ENCODE results near the gene PEMT. TPM values are rescaled to one million over a fixed set of nuclear protein-coding genes. Genes with fewer than 3 reads are reported as not detected.

The PEMT gene
- total and polyA plus RNA-seq, 2 of the 4 experiments (the other 2 are of a cell fraction) = 23.3 to 49.5 TPM

GRCh38 chr17:17507465-17508011 is 84.0 kb downstream of the PEMT start:
- Histone ChIP-seq H3K36me3 (ENCODE audit: control insufficient read depth, insufficient read depth, low read length) (no peaks in the 10 kb centered on the region), H3K23ac (ENCODE audit: low read depth, low read length) (no peak overlapping the region), H4K20me1 (ENCODE audit: insufficient read depth, low read length) (peaks cover 12% of the 10 kb centered on the region), H3K9me1 (ENCODE audit: insufficient read depth, low read length) (no peaks in the 10 kb centered on the region; the same call in 1 of the 2 replicates), H3K27ac (ENCODE audit: insufficient read depth, low read length) (no peak overlapping the region), H4K8ac (ENCODE audit: low read depth in 2 of 2, low read length in 2 of 2) (no peak overlapping the region), H3K79me1 (ENCODE audit: low read depth in 1 of 2, low read length in 2 of 2) (no peaks in the 10 kb centered on the region), H2BK15ac (ENCODE audit: low read depth, low read length) (no peak overlapping the region), H2BK20ac (ENCODE audit: low read depth, low read length) (no peak overlapping the region), H3K4me3 (ENCODE audit: insufficient read depth, low read depth, low read length) (no peak overlapping the region), H2AK5ac (ENCODE audit: low read depth, low read length) (no peak overlapping the region), H3K27me3 (ENCODE audit: control insufficient read depth, insufficient read depth, low read length) (0 out of 2 replicates have a peak, but pooled peaks cover 1% of the 10 kb centered on the region), H3K14ac (replicated peaks; ENCODE audit: low read depth, low read length) (no peak overlapping the region), H2BK5ac (ENCODE audit: low read depth, low read length, poor library complexity, severe bottlenecking) (no peak overlapping the region), H3K4ac (ENCODE audit: low read depth, low read length) (no peak overlapping the region), H4K91ac (ENCODE audit: insufficient read depth, low read depth, low read length) (no peak overlapping the region), H3K4me1 (ENCODE audit: control insufficient read depth, insufficient read depth, low read length) (peaks cover 7% of the 10 kb centered on the region), H2BK120ac (ENCODE audit: low read depth, low read length) (no peak overlapping the region), H2AFZ (replicated peaks; ENCODE audit: low read length, poor library complexity) (no peak overlapping the region), H2AK9ac (replicated peaks; ENCODE audit: low read depth, low read length, poor library complexity) (peak overlapping the region; percentile 25), H3K56ac (ENCODE audit: extremely low read depth, insufficient read depth, low read length) (no peak overlapping the region), H3K9ac (ENCODE audit: low read depth, low read length) (no peak overlapping the region), H3K4me2 (ENCODE audit: low read depth, low read length) (no peak overlapping the region), H4K5ac (ENCODE audit: low read depth, low read length) (no peak overlapping the region), H3K18ac (ENCODE audit: low read depth, low read length) (no peak overlapping the region), H3K9me3 (ENCODE audit: control insufficient read depth, insufficient read depth, low read length) (no peaks in the 10 kb centered on the region)
- 67% methylated on average over 3 of the region's 16 CpGs; no CpG with 5 or more reads in 1 of the 2 experiments for WGBS, 2 experiments (ENCODE audit: extremely low coverage in 2 of 2, insufficient read length in 1 of 2)
- no TSS peak for BruUV-seq (replicated peaks)
- POLR2A ChIA-PET (ENCODE audit: unreplicated experiment) = no interaction called here
- dilution Hi-C loops (cut with HindIII; ENCODE audit: low sequenced_read_pairs, unreplicated experiment) = no loop called here
- intact Hi-C loops (cut with micrococcal nuclease) = no loop called here
- ATAC-seq (ENCODE audit: low read depth) (no peak), DNase-seq (no peak)
- in situ Hi-C loops (cut with MboI; ENCODE audit: low sequenced_read_pairs) = no loop called here
- CTCF ChIA-PET = interaction anchor here (0.6 kb wide), 1 partner anchor 14 kb away, joined by 3 read pairs; no protein-coding TSS in a partner anchor
- 0 out of 2 replicates have a peak, but pooled peaks have one; percentile 22 for TF ChIP-seq CEBPB (IDR thresholded peaks at IDR 0.05; ENCODE audit: low read depth, low read length)
- TF ChIP-seq BHLHE40 (IDR thresholded peaks at IDR 0.05; ENCODE audit: low read depth, low read length) = no peak

Measured in IMR-90 (cell line).